Kidney (tissue), 14 donors: Measurements from ENCODE around the gene GUCY2C. TPM values are rescaled to one million over a fixed set of nuclear protein-coding genes. Genes with fewer than 3 reads are reported as not detected.

ENCODE experiments used
- DNase-seq, 5 donors: peaks; one replicate each; pipeline ENCODE4 v3.0.0-alpha.2; 2013 to 2020
- FAIRE-seq: peaks from 2 replicates; lab custom pipeline; 2012; peaks lifted over from hg19 to GRCh38; lab: Jason Lieb, UNC
- H3K27ac ChIP-seq, 2 donors: one replicate each; pipeline ENCODE4 v1.7.0; 2013; ENCODE audit warnings: low read depth in 2 of 2, low read length in 2 of 2, inconsistent platforms in 1 of 2
- H3K27me3 ChIP-seq: one replicate; pipeline ENCODE4 v1.7.1; 2013; ENCODE audit warnings: low read length, inconsistent platforms; ENCODE audit not compliant: control insufficient read depth, insufficient read depth
- H3K36me3 ChIP-seq, 3 donors: one replicate each; pipeline versions ENCODE4 v1.7.0 to v1.7.1; 2013; ENCODE audit warnings: low read length in 3 of 3, control low read depth in 1 of 3, inconsistent platforms in 1 of 3; ENCODE audit not compliant: insufficient read depth in 3 of 3, control insufficient read depth in 2 of 3
- H3K4me1 ChIP-seq, 3 donors: one replicate each; pipeline versions ENCODE4 v1.7.0 to v1.7.1; 2013; ENCODE audit warnings: low read length in 3 of 3, inconsistent platforms in 1 of 3, low read depth in 1 of 3; ENCODE audit not compliant: control insufficient read depth in 2 of 3, insufficient read depth in 2 of 3
- H3K4me3 ChIP-seq, 3 donors: one replicate each; pipeline versions ENCODE4 v1.7.0 to v1.8.1; 2013; ENCODE audit warnings: low read length in 3 of 3, control low read depth in 1 of 3, inconsistent platforms in 1 of 3
- H3K9ac ChIP-seq, 3 donors: one replicate each; pipeline versions ENCODE4 v1.7.0 to v1.7.1; 2013; ENCODE audit warnings: low read length in 3 of 3, control low read depth in 1 of 3, inconsistent platforms in 1 of 3
- H3K9me3 ChIP-seq, 3 donors: one replicate each; pipeline versions ENCODE4 v1.7.0 to v1.7.1; 2013; ENCODE audit warnings: low read length in 3 of 3, control low read depth in 1 of 3, inconsistent platforms in 1 of 3; ENCODE audit not compliant: control insufficient read depth in 2 of 3, insufficient read depth in 1 of 3
- CTCF ChIP-seq: IDR thresholded peaks from 3 replicates; pipeline ENCODE4 v1.5.1; 2012; ENCODE audit warnings: mild to moderate bottlenecking, moderate library complexity, borderline replicate concordance; ENCODE audit not compliant: insufficient read depth; ENCODE audit errors: extremely low read depth
- intact Hi-C: fragments of 100-400 bp; cut with DNase I; formaldehyde crosslinking; loops from one replicate; pipeline ENCODE4 v1.11.1; 2022
- polyA plus RNA-seq: library from polyadenylated mRNA; stranded (reverse); fragments of 350-450 nt; fragmentation: Illumina TruSeq; extraction: RNeasy Lipid Tissue Mini Kit (QIAGEN cat#74804); gene quantifications from one replicate; pipeline ENCODE4 v1.2.3, GENCODE V29; 2014; ENCODE audit warnings: low read depth, low replicate concordance; ENCODE audit not compliant: insufficient read depth
- total RNA-seq: library from RNA; stranded (reverse); fragmentation: NEBNext Ultra II Directional; extraction: Animal tissue kit (Norgen Biotek cat#: 25700); gene quantifications from one replicate; pipeline ENCODE4 v1.2.1, GENCODE V29; 2021
- donor health status: control.
- donor health status: control.
- donor health status: control.
- donor health status: control.
- donor health status: control.
- donor health status: DM: yes; HTN: yes; CAD: no.
- donor health status: Normal renal cell carcinoma (clear cell type).

Gene GUCY2C
- total and polyA plus RNA-seq, 2 donors from 2014 or later, result not detected

- DNase-seq (no peak), FAIRE-seq (no peak)
- Histone ChIP-seq H3K9me3 (no peaks in the 10 kb centered on the region), H3K27me3 (no peaks in the 10 kb centered on the region), H3K9ac (no peak overlapping the region), H3K4me3 (no peak overlapping the region), H3K4me1 (peaks cover 0 to 11% (median 3%) of the 10 kb centered on the region in 3 donors), H3K36me3 (no peaks in the 10 kb centered on the region), H3K27ac (no peak overlapping the region)
- TF ChIP-seq CTCF, result no peak
- intact Hi-C loops, result loop anchor here (10.0 kb wide), 1 partner anchor 369 kb away; no protein-coding TSS in a partner anchor
Observed at GRCh38 chr12:14613718-14614117, 82.7 kb downstream of the GUCY2C start.

GRCh38 chr12:14612898-14613445 lies 83.4 kb downstream of the GUCY2C start:
- DNase-seq, result no peak
- Histone ChIP-seq H3K4me3 (no peak overlapping the region), H3K27me3 (no peaks in the 10 kb centered on the region), H3K36me3 (no peaks in the 10 kb centered on the region), H3K9ac (no peak overlapping the region), H3K9me3 (no peaks in the 10 kb centered on the region), H3K4me1 (peaks cover 0 to 9% (median 3%) of the 10 kb centered on the region in 3 donors), H3K27ac (no peak overlapping the region)
- no peak for FAIRE-seq
- TF ChIP-seq CTCF, result no peak
- intact Hi-C loops, result loop anchor here (10.0 kb wide), 1 partner anchor 368 kb away; no protein-coding TSS in a partner anchor

GRCh38 chr12:14612250-14612649 lies 84.1 kb downstream of the GUCY2C start:
- Histone ChIP-seq H3K9me3 (no peaks in the 10 kb centered on the region), H3K36me3 (no peaks in the 10 kb centered on the region), H3K27ac (no peak overlapping the region), H3K27me3 (no peaks in the 10 kb centered on the region), H3K4me3 (no peak overlapping the region), H3K9ac (no peak overlapping the region), H3K4me1 (peaks cover 0 to 9% (median 3%) of the 10 kb centered on the region in 3 donors)
- FAIRE-seq (no peak), DNase-seq (no peak)
- intact Hi-C loops, result loop anchor here (10.0 kb wide), 1 partner anchor 367 kb away; no protein-coding TSS in a partner anchor
- TF ChIP-seq CTCF, result no peak
